ENCODE results near the gene RENBP.
A peak's percentile ranks its signal among the peaks of the same experiment; 100 is the strongest.

RENBP gene

GRCh38 chrX:153941336-153942252 is 2.8 kb downstream of the RENBP start:
- no peaks in the 10 kb centered on the region for H3K9me3 ChIP-seq (ENCODE audit: control insufficient read depth, insufficient read depth, low read depth, low read length)
- no peak overlapping the region for H3K4me3 ChIP-seq (ENCODE audit: low read depth, low read length)
- no peaks in the 10 kb centered on the region; the same call in 1 of the 2 replicates for H3K4me1 ChIP-seq (ENCODE audit: control insufficient read depth, insufficient read depth, low read length)
- POLR2A ChIA-PET, result interaction anchor here (1.3 kb wide), 1 partner anchor 14 kb away, joined by 8 read pairs; no protein-coding TSS in a partner anchor
- peaks cover 0 to 3% of the 10 kb centered on the region in 2 experiments; a peak in 1 of 3 replicates for H3K36me3 ChIP-seq (ENCODE audit: control insufficient read depth in 2 of 2, insufficient read depth in 1 of 2, low read length in 2 of 2)
- H3K27ac ChIP-seq (ENCODE audit: extremely low read depth, low read depth, low read length), result no peak overlapping the region
- no peak for TF ChIP-seq TCF7L2 (IDR thresholded peaks at IDR 0.05; ENCODE audit: borderline replicate concordance, low read depth, low read length)
- peak; percentile 38; the same call in 1 of the 2 replicates for TF ChIP-seq ZBTB20 (tag by site-specific recombination; IDR thresholded peaks at IDR 0.05)
- TF ChIP-seq ZNF837 (tag by site-specific recombination; IDR thresholded peaks at IDR 0.05), result no peak
- peak; percentile 65 for TF ChIP-seq KLF17 (tag by site-specific recombination; IDR thresholded peaks at IDR 0.05)
- no peak for TF ChIP-seq IKZF3 (tag by site-specific recombination; IDR thresholded peaks at IDR 0.05)
- TF ChIP-seq KLF1 (tag by site-specific recombination; IDR thresholded peaks at IDR 0.05), result peak; percentile 58
- TF ChIP-seq ZNF362 (tag by site-specific recombination; IDR thresholded peaks at IDR 0.05), result peak; percentile 40; the same call in 1 of the 2 replicates
- peak; percentile 38; the same call in 1 of the 2 replicates for TF ChIP-seq ZNF341 (tag by site-specific recombination; IDR thresholded peaks at IDR 0.05; ENCODE audit: low read depth)
- CTCF ChIA-PET, result no interaction called here

- TF ChIP-seq ZNF423 (tag by site-specific recombination; IDR thresholded peaks at IDR 0.05) (no peak), KLF1 (tag by site-specific recombination; IDR thresholded peaks at IDR 0.05) (peak; percentile 93), GLIS2 (tag by site-specific recombination; IDR thresholded peaks at IDR 0.05) (peak; percentile 28; the same call in 1 of the 2 replicates), ZNF600 (tag by site-specific recombination; IDR thresholded peaks at IDR 0.05) (peak; percentile 25; the same call in 1 of the 2 replicates), PRDM10 (tag by site-specific recombination; IDR thresholded peaks at IDR 0.05) (no peak), GLIS1 (tag by site-specific recombination; IDR thresholded peaks at IDR 0.05) (peak; percentile 93), ZNF391 (tag by site-specific recombination; IDR thresholded peaks at IDR 0.05; ENCODE audit: borderline replicate concordance, low read depth) (no peak), FEZF1 (tag by site-specific recombination; IDR thresholded peaks at IDR 0.05) (no peak), ZNF398 (tag by site-specific recombination; IDR thresholded peaks at IDR 0.05) (0 out of 2 replicates have a peak, but pooled peaks have one; percentile 11), ZNF2 (tag by site-specific recombination; IDR thresholded peaks at IDR 0.05) (no peak), ZIC2 (tag by site-specific recombination; IDR thresholded peaks at IDR 0.05) (peak; percentile 94), KLF17 (tag by site-specific recombination; IDR thresholded peaks at IDR 0.05) (peak; percentile 94)
- Histone ChIP-seq H3K4me1 (ENCODE audit: control insufficient read depth, insufficient read depth, low read length) (peaks cover 2% of the 10 kb centered on the region; the same call in 1 of the 2 replicates), H3K4me3 (ENCODE audit: low read depth, low read length) (no peak overlapping the region), H3K9me3 (ENCODE audit: control insufficient read depth, insufficient read depth, low read depth, low read length) (no peaks in the 10 kb centered on the region), H3K27ac (ENCODE audit: extremely low read depth, low read depth, low read length) (no peak overlapping the region), H3K36me3 (ENCODE audit: control insufficient read depth in 2 of 2, insufficient read depth in 1 of 2, low read length in 2 of 2) (peaks cover 0 to 3% of the 10 kb centered on the region in 2 experiments; a peak in 2 of 3 replicates)
- POLR2A ChIA-PET, result interaction anchor here (1.0 to 2.2 kb wide), 4 partner anchors 12 to 173 kb away, joined by 3 to 29 read pairs (median 5); no protein-coding TSS in a partner anchor
- CTCF ChIA-PET, result interaction anchor here (0.8 to 14.7 kb wide), 8 partner anchors 9 to 479 kb away, joined by 3 to 267 read pairs (median 4); partner anchors contain the start of gene RENBP
Measured at GRCh38 chrX:153939573-153939972, 4.9 kb downstream of the RENBP start.
